ENCODE data around the gene IL6. TPM values are rescaled to one million over a fixed set of nuclear protein-coding genes. Genes with fewer than 3 reads are reported as not detected.

IL6 gene
- total and polyA plus RNA-seq, 2 of the 8 experiments (the other 6 are each of a cell fraction or from before 2014, with no cell fraction given): 0.12 to 0.41 TPM

DNA sequence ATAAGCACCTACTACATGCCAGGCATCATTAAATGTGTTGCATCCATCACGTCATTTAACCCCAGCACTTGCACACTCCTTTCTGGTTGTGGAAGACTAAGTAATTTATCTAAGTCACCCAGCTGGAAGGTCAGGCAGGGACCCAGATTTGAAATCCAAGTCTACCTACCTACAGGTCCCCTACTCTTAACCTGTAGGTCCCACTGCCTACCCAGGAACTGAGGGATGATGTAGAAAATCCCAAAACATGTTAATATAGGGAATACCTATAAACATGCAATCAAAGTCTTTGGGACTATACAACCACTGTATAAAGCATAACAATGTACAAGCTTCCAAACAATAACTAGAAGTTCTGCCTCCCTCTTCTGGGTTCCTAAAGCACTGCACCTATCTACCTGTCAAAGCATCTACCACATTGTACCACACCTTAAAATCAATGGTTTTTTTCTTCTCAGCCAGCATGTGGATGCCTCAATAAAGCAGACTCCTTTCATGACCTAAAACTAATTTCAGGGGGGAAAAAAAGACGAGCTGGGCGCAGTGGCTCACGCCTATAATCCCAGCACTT, 5.6 kb downstream of the IL6 start (continued):
- TF ChIP-seq, protein P1, sequence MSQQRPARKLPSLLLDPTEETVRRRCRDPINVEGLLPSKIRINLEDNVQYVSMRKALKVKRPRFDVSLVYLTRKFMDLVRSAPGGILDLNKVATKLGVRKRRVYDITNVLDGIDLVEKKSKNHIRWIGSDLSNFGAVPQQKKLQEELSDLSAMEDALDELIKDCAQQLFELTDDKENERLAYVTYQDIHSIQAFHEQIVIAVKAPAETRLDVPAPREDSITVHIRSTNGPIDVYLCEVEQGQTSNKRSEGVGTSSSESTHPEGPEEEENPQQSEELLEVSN (IDR thresholded peaks at IDR 0.05): no peak
- TF ChIP-seq ATF3 (IDR thresholded peaks at IDR 0.05; ENCODE audit: insufficient read depth, low read depth, low read length) (no peak), PHF8 (conservative IDR thresholded peaks at IDR 0.05; ENCODE audit: low read depth, low read length) (no peak), SP2 (IDR thresholded peaks at IDR 0.05; ENCODE audit: low read length) (no peak), GTF2F1 (IDR thresholded peaks at IDR 0.05; ENCODE audit: borderline replicate concordance, low read depth, low read length) (no peak), ASH2L (IDR thresholded peaks at IDR 0.05; ENCODE audit: low read length) (no peak)
